ENCODE measurements around the gene FGF6.

GRCh38 chr12:4387607-4388006, 58.0 kb downstream of the FGF6 start:
- no peak for TF ChIP-seq CTCF (IDR thresholded peaks at IDR 0.05)
- TF ChIP-seq EZH2 (IDR thresholded peaks at IDR 0.05): no peak
